GM13977 (cell line): ENCODE measurements around the gene TAF3.

Experiments used
- DNase-seq: peaks from one replicate; pipeline ENCODE4 v3.0.0; 2012; ENCODE audit warnings: low spot score
- CTCF ChIP-seq: IDR thresholded peaks from 2 replicates; pipeline ENCODE4 v1.5.1; 2012; ENCODE audit warnings: mild to moderate bottlenecking, control low read depth; ENCODE audit not compliant: insufficient read depth; ENCODE audit errors: extremely low read depth, missing control alignments
- in situ Hi-C: fragments of 300-500 bp; cut with MboI; formaldehyde crosslinking; loops from one replicate; pipeline ENCODE4 v1.12.0; 2022; ENCODE audit warnings: low sequenced_read_pairs, low pct_unique_long_range_greater_than_20kb, mixed read lengths, inconsistent platforms; ENCODE audit not compliant: unreplicated experiment

The TAF3 gene

GRCh38 chr10:7895699-7896090, 77.4 kb downstream of the TAF3 start:
- in situ Hi-C loops: loop anchor here (25.0 kb wide), 1 partner anchor 1317 kb away; no protein-coding TSS in a partner anchor
- TF ChIP-seq CTCF: no peak
- DNase-seq: no peak

- TF ChIP-seq CTCF: no peak
- in situ Hi-C loops: loop anchor here (25.0 kb wide), 1 partner anchor 1316 kb away; no protein-coding TSS in a partner anchor
- DNase-seq: no peak
Observed at GRCh38 chr10:7896297-7896696, 78.0 kb downstream of the TAF3 start.

GRCh38 chr10:7901256-7901655, 83.0 kb downstream of the TAF3 start:
- in situ Hi-C loops: no loop called here
- DNase-seq: no peak
- no peak for TF ChIP-seq CTCF

GRCh38 chr10:7902413-7902812, 84.1 kb downstream of the TAF3 start:
- no peak for TF ChIP-seq CTCF
- no peak for DNase-seq
- in situ Hi-C loops: no loop called here

- DNase-seq: no peak
- in situ Hi-C loops: no loop called here
- TF ChIP-seq CTCF: no peak
Observed at GRCh38 chr10:7903851-7904250, 85.5 kb downstream of the TAF3 start.

GRCh38 chr10:7906128-7906527, 87.8 kb downstream of the TAF3 start:
- in situ Hi-C loops: no loop called here
- DNase-seq: no peak
- no peak for TF ChIP-seq CTCF

- DNase-seq: no peak
- in situ Hi-C loops: no loop called here
- TF ChIP-seq CTCF: no peak
Observed at GRCh38 chr10:7908541-7909210, 90.4 kb downstream of the TAF3 start.
